HS-27A (cell line): ENCODE measurements around the gene PLXDC2.
A peak's percentile ranks its signal among the peaks of the same experiment; 100 is the strongest.
"Not testable (repeated sequence)": the region's sequence is repeated elsewhere in the genome, so short reads cannot be mapped to it uniquely, and the experiment has no call there.

Experiments
- DNase-seq: peaks from one replicate; pipeline ENCODE4 v3.0.0-alpha.2; 2012; ENCODE audit warnings: low read depth, missing footprints

PLXDC2 gene

DNA sequence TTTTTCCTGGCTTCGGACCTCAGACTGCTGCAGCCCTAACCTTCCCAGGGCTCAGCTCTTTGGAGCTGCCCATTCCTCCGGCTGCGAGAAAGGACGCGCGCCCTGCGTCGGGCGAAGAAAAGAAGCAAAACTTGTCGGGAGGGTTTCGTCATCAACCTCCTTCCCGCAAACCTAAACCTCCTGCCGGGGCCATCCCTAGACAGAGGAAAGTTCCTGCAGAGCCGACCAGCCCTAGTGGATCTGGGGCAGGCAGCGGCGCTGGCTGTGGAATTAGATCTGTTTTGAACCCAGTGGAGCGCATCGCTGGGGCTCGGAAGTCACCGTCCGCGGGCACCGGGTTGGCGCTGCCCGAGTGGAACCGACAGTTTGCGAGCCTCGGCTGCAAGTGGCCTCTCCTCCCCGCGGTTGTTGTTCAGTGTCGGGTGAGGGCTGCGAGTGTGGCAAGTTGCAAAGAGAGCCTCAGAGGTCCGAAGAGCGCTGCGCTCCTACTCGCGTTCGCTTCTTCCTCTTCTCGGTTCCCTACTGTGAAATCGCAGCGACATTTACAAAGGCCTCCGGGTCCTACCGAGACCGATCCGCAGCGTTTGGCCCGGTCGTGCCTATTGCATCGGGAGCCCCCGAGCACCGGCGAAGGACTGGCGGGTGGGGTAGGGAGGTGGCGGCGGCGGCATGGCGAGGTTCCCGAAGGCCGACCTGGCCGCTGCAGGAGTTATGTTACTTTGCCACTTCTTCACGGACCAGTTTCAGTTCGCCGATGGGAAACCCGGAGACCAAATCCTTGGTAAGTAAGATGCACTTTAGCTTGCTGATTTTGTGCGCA is at the start of gene PLXDC2:
Gene PLXDC2, plus strand, starts transcription at position 22 of the 820 bp plus-strand sequence.
- DNase-seq: no peak

DNA sequence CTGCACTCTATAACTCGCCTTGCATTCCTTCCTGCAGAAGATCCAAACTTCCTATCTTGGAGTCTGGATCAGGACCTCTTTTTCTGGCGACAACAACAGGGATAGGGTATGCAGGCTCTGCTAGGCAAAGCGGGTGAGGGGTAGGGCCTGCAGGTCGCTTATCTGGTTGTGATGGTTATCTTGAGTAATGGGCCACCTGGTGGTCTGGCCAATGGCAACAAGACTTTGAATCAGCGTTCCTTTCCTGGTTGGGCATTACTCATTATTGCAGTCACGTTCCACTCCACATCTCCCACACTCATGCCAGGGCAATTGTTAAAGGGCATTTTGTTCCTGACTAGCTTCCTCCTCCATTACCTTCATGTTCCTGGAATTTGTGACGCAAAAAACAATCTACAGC is 48.4 kb upstream of the PLXDC2 start:
- no peak for DNase-seq

DNA sequence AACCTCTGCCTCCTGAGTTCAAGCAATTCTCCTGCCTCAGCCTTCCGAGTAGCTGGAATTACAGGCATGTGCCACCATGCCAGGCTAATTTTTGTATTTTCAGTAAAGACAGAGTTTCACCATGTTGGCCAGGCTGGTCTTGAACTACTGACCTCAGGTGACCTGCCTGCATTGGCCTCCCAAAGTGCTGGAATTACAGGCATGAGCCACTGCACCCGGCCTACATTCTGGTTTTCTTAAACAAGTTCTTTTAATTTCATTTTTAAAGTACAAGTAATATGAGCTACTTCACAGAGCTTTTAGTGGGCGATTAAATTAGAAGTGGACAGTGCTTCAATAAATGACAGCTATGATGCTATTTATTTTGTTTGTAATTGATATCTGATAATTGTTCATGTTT is 46.4 kb upstream of the PLXDC2 start:
- DNase-seq: not testable (repeated sequence)

DNA sequence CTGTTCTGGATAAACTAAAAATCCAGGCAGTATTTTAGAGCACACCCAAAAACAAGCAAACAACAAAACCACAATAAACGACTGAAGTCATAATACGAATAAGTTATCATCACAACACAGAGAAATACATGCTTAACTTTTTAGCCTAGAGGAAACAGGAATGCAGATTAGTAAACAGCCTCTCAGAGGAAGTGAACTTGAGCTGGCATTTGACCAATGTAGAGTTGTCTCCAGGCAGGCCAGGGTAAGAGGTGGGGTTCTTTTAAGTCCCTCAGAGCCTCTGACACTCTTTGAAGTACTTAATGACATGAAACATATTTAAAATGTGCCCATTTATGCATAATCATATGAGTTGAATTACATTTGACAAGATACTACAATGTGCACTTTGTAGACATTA is 43.3 kb upstream of the PLXDC2 start:
- no peak for DNase-seq

DNA sequence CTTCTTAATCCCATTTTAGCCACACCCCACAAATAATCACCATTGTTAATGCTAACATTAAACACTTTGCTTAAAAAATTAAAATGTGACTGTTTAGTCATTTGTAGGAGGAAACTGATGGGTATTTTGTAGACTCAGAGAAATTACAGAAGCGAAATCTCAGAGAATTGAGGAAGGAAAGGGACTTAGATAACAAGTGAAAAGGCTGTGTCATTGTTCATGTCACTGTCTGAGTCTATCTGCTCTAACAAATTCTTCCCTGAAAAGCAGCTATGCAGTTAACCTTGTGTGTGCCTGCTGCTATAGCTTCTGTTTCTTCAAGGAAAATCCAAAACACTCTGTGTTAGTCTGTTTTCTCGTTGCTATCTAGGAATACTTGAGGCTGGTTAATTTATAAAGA is 40.9 kb upstream of the PLXDC2 start:
- no peak for DNase-seq

DNA sequence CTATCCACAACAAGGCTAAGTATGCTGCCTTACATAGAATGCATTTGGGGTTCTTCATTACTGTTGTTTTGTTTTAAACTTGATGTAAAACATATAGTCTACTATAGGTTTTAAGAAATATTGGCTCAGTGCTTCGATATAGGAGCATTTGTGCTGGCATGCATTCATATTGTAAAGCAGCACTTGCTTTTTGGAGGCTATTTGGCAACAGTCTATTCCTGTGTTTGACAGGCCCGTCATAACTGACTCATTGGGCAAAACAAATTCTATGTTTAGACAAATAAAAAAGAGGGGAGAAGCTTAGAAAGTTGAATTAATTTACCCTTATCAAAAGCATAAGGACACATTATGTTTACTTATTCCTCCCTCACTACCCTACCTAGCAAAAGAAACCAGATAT is 38.4 kb upstream of the PLXDC2 start:
- DNase-seq: no peak

DNA sequence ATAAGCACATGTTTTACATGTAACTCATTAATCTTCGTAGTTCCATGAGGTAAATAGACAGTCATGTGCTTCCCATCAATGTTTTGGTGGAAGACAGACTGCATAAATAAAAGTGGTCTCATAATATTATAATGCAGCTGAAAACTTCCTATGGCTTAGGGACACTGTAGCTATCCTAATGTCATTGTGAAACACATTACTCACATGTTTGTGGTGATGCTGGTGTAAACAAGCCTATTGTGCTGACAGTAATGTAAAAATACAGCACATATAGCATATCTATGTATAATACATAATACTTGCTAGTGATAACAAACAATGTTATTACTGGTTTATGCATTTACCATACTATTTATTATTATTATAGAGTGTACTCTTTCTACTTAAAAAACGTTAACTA is 37.2 kb upstream of the PLXDC2 start:
- DNase-seq: no peak

DNA sequence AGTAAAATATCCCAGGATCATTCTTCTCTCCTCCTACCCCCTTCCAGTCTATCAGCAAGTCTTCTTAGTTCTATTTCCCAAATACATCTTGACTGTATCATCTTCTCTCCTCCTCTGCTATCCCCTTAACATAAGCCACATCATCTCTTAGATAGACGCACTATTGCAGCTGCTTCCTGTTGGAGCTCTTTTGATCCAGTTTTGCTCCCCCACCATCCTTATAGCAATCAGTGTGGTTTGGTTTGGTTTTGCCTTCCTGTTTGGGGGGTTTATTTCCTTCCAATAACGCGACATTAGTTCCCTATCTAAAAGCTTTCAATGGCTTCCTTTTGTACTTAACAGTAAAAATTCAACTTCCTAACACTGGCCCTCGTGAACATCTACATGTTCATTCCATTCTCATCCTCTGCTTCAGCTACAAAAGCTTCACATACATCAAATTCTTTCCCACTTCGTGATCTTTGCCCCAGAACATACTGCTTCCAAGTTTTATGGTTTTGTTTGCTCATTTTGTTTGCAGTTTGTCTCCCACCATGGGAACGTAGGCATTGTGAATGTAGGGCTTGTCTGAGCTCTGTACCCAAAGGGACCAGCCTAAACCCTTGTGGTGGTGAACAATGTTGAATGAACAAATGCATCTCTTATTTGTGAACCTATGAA is 33.7 kb upstream of the PLXDC2 start:
- DNase-seq: no peak

DNA sequence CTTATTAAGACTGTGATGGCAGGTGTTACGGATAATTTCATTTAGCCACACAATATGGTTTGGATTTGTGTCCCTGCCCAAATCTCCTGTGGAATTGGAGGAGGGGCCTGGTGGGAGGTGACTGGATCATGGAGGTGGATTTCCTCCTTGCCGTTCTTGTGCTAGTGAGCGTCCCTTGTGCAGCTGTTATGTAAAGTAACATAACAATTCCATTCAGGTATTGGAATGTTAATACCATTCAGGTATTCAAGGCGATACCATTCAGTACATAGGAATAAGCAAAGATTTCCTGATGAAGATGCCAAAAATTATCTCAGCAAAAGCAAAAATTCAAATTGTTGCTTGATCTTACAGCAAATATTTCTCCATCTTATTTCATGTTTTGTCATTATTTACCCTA is 32.5 kb upstream of the PLXDC2 start:
- DNase-seq: no peak

DNA sequence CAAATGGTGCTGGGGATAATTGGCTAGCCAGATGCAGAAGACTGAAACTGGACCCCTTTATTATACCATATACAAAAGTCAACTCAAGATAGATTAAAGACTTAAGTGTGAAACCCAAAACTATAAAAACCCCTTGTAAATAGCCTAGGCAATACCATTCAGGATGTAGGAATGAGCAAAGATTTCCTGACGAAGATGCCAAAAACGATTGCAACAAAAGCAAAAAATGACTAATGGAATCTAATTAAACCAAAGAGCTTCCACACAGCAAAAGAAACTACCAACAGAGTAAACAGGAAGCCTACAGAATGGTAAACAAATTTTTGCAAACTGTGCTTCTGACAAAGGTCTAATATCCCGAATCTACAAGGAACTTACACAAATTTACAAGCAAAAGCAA is 30.9 kb upstream of the PLXDC2 start:
- DNase-seq: no peak

DNA sequence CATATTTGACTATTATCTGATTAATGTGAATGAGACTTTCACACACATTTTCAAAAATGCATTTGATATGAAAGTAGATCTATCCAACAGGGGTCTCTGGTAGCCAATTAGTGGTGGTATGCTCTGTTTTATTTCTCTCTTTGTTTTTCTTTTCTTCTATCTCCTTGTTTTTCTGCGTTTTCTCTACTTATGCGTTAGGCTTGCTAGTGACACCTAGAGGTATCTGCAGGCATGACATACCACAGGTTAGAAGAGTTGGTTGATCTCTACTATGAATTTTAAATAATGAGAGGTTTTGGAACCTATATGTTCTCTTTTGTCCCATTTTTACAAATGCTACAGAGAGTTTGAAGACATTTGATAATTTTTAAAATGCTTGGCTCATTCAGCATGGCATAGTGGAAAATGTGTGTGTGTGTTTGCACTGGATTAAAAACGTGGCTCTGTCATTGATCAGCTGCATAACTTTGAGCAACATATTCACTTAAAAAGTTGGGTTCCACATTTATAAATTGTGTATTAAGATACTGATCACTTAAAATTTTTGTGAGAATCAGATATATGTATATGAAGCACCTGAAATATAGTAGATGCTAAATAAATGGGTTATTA is 28.1 kb upstream of the PLXDC2 start:
- peak; percentile 27 for DNase-seq

DNA sequence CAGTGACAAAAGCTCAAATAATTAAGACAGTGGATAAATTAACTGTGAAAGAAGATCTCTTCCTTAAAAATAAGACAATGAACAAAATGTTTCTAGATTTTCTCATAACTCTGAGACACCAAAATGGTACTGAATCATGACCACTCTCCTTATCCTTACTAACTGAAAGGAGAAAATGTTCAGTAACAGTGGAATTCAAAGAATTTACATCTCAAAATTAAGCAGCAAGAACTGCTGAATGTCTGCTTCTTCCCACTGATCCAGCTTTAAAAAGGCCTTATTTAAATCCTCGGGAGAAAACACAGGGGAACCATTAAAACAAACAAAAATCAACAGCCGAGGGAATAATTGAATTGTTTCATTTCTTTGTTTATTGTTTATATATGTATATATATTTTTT is 27.3 kb upstream of the PLXDC2 start:
- DNase-seq: no peak

DNA sequence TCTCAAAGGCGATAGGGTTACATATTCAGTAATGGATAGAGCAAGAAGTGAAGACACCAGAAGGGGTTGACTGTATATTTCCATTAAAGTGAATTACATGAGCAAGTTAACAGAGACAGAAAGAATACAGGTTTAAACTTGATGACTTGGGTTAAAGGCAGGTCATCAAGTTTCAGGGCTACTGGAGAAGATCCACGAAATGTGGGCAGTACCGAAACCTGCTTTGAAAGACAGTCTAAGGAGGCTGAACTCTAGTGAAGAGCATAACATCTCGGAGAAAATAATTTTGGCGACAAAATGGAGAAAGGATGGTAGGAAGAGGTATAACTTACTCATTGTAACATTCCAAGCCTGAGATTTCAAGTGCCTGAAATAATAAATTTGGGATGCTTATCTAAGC is 26.6 kb upstream of the PLXDC2 start:
- no peak for DNase-seq

DNA sequence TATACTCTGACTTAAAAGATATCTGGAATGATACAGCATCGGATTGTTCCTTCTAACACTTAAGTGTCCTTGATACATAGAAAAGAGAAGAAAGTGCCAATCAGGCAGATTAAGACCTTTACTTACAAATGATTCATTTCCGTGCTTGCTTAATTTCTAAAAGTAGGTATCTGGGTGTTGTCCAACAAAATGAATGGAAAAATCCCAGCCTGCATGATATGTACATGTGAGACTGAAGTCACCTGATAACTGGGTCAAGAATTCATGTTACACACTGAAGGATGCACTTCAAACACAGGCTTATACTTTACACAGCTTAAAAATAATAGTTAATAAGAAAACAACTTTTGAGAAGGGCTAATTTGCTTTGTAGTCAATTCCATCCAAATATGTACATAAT is 25.2 kb upstream of the PLXDC2 start:
- no peak for DNase-seq

DNA sequence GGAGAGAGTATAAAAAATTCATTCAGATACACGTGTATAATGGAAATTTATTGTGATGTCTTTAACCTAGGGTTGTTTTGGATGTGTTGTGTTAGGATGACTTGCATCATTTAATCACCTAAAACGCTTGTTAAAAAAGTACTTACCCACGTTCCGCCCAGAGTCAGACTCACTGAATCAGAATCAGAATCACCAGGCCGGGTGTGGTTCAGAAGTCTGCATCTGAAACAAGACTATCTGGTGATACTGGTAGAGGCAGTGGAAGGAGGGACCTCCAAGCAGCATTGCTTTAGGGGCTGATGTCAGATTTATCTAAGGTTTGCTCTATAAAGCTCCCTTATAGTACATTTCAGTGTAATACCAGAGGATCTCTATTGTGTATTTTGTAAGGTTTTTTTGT is 20.5 kb upstream of the PLXDC2 start:
- no peak for DNase-seq

DNA sequence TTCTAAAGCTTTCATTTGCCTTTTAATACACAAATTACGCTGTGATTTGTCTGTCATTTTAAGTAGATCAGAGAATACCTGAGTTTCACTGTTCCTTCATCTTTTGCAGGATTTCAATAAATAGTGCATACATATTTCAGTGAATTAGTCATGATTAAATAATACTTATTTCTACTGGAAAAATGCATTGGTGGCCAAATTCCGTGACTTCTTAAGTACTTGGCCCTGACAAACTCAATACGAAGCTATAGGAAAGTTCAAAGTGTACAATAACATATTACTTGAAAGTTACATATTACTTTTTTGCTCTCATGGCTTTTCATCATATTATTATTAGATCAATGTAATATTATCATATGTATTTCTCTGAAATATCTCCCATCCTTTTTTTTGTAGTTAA is 16.1 kb upstream of the PLXDC2 start:
- no peak for DNase-seq

DNA sequence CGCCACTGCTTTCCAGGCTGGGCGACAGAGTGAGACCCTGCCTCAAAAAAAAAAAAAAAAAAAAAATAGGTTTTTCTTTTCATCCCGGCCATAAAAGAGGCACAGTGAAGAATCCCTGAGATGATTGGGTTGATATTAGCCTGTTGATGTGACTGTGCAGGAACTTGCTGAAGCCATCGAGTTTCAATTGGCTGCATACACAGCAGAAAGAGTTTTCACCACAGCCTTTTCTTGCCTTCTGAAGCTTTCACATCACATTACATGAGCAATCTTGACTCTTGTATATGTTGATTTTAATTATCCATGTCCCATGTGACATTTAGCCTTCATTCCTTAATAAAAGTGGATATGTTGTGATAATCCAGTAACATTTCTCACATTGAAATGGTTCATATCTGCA is 14.9 kb upstream of the PLXDC2 start:
- DNase-seq: no peak

DNA sequence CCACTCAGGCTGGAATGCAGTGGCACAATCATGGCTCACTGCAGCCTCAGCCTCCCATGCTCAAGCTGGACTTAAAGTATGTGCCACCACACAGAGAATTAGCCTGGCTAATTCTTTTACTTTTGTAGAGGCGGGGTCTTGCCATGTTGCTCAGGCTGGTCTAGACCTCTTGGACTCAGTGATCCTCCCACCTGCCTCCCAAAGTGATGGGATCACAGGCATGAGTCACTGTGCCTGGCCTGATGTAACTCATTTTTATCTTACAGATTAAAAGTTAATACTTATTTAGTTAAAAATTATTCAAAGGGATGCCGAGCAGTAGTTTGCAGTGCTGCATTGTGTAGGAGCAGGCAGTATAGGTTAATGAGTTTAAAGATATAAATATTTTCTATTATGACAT is 12.6 kb upstream of the PLXDC2 start:
- DNase-seq: no peak

DNA sequence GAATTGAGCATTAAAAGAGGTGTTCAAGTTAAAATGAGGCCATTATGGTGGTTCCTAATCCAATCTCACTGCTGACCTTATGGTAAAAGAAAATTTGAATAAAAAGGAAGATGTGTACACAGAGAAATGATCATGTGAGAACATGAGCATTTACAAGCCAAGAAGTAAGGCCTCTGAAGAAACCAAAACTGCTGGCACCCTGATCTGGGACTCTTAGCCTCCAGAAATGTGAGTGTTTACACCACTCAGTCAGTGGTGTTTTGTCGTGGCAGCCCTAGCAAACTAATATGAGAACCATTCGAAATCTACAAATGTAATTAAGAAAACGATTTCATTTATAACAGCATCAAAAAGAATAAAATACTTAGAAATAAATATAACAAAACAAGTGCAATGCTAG is 6.8 kb upstream of the PLXDC2 start:
- DNase-seq: no peak

DNA sequence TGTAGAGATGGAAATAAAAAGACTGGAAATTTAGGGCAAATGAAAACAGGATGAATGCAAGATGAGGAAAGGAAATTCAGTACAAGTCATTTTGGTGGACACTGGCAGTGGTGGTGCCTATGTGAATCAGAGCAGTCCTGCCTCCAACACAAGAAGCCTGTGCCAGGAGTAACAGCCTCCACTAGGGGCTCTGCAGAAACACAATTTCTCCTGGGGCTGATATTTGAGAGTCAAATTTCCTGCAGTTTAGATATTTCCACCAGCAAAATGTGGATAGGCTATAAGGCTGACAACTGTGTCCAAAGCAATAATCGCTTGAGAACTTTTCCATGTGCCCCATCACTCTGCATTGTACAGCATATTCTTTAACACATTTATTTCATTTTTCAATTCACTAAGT is 4.7 kb upstream of the PLXDC2 start:
- DNase-seq: no peak

DNA sequence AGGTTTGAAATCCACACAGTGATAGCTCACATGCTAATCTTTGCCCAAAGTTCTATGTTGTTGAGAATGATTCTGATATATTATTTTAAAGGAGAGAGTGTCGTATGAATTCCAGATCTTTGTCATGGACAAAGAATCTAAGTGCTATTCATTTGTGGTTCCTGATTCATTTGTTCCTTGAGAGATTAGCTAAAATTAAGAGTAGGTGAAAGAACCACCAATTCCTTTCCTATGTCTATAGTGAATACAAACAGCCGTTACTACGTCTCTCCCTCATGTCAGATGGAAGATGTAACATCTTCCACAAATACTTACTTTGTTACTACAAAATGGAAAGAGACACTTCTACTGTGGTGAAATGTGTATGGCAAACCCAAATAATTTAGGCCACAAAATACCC is 3.3 kb upstream of the PLXDC2 start:
- DNase-seq: no peak

DNA sequence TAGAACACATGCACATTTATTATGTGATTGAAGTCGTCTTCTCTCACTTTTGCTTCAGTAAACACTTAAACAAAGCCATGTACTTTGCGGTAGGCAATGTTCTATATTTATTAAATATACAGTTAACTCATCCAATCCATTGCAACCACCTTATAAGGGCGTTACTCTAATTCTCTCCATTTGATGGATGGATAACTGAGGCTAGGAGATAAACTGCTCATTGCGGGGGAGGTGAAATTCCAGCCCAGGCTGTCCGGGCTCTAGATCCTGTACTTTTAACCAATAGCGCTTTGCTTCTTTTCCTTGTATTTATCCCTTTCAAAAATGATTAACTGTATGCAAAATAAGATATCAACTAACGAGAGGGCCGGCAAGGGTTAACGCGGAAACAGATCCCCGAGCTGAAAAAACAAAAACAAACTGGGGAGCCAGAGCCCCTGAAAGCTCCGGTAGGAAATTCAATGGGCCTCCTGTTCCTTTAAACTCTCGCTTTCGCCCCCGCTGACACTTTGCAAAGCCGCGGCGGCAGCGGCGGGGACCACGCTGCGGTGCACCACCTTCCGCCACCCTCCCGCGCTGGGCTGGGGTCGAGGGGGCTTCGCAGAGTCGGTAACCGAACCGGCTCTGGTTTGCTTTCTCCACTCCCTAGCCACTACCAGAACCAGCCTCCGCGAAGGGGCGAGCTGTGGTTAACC is 1.0 kb upstream of the PLXDC2 start:
- DNase-seq: no peak
